HUDEP-2 (cell line): ENCODE measurements around the gene NSUN7.

Experiments
- DNase-seq, 76 experiments: peaks; one replicate each; lab custom pipeline; 2025; ENCODE audit not compliant: unreplicated experiment in 76 of 76; lab: John Stamatoyannopoulos, UW

Gene NSUN7

GRCh38 chr4:40842725-40843423 is 93.1 kb downstream of the NSUN7 start:
- DNase-seq = no peak

GRCh38 chr4:40843696-40844095 is 93.9 kb downstream of the NSUN7 start:
- peak in 3 of 76 experiments; percentile 1 to 7 (median 2) for DNase-seq

DNA sequence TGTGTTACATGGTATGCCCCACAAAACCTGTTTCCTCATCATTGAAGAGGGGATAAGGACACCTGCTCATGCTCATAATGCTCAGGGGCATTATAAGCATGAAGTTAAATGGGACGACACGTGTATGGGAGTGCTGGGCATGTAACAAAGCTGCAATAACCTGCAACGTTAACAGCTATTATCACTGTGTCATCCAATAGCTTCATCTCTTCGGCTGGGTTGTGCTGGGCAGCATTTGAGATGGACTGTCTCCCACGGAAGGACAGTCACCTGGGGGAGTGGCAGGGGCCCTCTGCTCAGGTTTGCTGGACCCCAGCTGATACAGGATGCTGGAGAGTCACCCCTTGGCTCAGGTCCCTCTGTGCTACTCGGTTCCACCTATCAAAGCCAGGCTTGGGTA is 94.5 kb downstream of the NSUN7 start:
- DNase-seq = no peak

DNA sequence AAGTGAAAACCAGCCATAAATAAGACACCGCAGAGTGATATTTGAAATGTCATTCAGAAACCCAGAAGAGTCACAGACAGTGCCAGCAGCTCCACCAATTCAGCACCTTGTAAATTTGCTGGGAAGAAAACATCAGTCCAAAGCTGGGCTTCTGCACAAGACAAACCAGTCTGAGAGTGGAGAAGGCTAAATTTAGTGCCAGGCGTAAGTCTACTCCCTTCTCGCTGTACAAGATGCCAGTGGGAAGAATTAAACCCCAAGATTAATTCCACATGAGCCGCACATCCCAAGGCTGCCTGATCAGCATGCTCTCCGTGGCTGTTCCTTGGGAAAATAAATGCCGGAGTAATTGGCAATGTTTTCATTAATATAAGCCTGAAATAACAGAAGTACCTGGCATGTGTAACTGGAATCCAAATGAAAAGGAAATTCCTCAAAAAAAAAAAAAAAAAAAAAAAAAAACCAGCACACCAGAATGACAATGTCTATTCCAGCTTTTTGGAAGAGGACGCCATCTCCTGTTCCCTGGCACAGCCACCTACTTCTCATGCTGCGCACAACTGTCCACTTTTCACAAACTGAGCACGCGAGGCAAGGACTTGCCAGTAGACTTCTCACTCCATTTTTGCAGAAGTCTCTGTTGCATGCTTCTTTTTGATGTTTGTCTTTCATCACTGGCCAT is 95.5 kb downstream of the NSUN7 start:
- no peak for DNase-seq

GRCh38 chr4:40846532-40846931 is 96.8 kb downstream of the NSUN7 start:
- no peak for DNase-seq

DNA sequence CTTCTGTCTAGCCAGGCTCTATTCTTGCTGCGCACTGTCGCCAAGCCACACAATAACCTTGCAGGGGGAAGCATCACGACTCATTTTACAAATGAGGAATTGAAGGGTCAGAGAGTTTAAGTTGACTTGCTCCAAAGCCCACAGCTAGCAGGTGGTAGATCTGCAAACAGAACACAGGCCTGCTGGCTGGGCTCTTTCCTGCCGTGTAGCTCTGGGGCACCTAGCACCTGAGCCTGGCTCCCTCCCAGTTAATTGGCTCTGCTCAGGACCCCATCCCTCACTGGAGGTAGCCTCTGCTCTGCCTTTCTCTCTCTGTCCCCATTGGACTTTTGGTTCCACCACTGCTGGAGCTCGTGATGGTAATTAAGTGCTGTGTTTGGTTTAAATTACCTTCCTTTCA is 98.5 kb downstream of the NSUN7 start:
- no peak for DNase-seq

DNA sequence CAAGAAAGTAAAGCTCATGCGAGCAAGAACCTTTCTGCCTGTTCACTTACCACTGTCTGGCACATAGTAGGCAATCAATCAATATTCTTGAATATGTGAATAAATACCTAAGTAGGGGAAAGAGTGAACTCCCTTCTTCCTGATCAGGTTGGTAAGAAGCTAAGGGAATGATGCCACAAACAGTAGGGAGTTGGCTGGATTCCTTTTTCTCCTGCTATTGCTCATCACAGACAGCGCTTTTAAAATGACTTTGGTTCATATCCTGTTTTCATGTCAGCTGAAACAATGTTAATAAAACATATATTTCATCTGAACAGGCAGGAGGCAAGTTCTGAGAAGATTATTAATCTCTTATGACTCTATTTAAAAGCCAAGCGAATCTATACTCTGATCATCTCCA is 99.2 kb downstream of the NSUN7 start:
- DNase-seq = no peak

DNA sequence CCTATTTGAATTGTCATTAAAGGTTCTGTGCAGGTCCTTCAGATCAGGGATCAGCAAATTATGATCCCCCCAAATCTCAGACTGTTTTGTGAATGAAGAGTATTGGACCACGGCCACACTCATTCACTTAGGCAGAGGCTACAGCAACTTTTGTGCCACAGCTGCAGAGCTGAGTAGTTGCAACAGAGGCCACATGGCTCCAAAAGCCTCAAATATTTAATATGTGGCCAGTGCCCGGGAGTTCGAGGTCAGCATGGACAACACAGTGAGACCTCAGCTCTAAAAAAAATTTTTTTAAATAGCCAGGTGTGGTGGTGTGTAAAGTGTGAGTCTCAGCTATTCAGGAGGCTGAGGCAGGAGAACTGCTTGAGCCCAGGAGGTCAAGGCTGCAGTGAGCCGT is 100.7 kb downstream of the NSUN7 start:
- no peak for DNase-seq

DNA sequence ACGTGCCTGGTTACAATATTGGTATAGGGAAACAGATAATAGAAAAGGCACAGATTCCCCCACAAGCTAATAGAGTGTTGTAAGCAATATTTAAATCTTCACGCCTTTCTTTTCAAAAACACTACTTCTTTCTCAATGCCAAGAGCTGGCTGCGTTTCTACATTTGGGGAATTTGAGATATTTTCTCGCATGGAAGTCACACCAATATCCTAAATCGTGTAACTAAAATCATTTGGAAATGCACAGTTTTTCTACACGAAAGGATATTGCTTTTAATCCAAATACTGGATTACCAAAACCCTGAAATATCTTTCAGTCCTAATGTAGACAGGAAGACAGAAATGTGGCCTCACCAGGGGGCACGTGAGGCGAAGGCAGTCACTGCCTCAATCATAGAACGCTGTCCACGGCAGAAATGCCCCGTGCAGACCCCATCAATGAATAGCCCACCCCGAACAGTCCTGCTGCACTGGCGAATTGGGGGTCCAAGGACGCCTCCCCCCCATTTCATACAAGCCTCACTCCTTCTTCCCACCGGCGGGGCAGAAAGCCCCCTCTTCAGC is 106.6 kb downstream of the NSUN7 start:
- no peak for DNase-seq

GRCh38 chr4:40856840-40857362 is 107.1 kb downstream of the NSUN7 start:
- peak in 22 of 76 experiments; percentile 0 to 49 (median 4) for DNase-seq

DNA sequence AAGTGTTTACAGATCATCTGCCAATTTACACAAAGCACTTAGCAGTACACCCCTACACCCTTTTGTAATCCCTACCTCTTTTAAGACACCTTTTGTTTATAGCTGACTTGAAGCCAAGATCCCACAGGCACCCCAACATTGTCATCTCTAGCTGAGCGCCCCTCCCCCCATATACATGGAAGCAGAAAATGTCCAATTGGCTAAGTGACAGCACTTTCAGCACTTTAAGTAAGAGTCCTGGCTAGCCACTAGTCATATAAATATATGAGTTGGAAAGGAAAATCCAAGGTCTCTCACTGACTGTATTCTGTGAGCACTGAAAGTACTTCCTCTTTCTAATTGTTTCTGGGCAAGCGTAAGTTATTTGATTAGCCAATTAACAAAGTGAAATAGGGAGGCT is 108.2 kb downstream of the NSUN7 start:
- DNase-seq = no peak

- no peak for DNase-seq
Observed at GRCh38 chr4:40858962-40859361, 109.2 kb downstream of the NSUN7 start.
